OCI-M2 (cell line): ENCODE results near the gene HUS1B.
"Not testable (repeated sequence)": the region's sequence is repeated elsewhere in the genome, so short reads cannot be mapped to it uniquely, and the experiment has no call there.

Source experiments
- DNase-seq: peaks from one replicate; lab custom pipeline; 2025; ENCODE audit not compliant: unreplicated experiment; lab: John Stamatoyannopoulos, UW

The HUS1B gene

DNA sequence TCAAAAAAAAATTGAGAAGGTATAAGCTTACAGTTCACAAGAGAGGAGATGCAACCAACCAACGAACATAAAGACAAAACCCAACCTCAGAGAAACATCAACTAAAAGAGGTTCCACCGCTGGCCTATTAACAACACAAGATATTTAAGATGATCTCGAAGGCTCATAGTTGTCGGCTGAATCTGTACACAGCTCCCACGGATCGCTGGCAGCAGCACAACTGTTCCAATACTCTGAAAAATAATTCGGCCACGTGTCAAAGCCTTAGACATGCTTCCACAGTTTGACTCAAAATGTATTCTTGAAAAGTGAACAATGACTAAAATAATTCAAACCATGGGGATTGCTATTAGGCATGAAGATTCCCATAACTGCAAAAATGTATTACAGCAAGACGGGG is 22.4 kb upstream of the HUS1B start:
- no peak for DNase-seq

DNA sequence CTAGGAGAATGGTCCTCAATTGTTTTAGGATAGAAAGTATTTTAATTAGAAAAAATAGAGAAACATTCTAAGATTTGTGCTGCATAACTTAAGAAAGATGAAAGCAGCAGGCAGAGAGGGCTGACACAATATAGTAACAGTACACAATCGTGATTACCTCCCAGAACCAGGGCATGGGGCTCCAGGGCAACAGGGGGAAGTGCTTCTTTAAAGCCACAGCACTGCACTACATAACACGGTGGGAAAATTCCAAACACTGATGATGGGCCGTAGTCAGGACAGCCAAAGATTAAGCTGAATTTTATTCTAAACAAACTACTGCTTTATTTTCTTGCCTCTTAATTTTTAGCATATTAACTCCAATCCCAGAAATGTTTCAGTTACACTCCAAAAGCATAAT is 21.6 kb upstream of the HUS1B start:
- DNase-seq, result no peak

DNA sequence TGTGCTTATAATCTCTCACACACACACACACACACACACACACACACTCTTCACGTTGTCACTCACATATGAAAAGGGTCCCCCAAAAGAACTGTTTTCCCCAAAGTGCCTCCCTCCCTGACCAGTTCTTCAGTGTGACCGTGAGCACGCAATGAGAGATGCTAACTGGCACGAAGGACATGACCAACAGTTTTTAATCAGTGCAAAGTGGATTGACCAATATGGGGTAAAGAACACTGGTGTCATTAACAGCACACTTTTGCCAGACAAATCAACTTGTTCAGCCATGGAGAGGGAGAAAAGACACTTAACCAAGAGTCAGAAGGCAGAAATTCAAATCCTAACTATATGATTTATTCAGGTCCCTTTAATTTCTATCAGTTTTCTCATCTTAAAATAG is 21.0 kb upstream of the HUS1B start:
- DNase-seq, result no peak

DNA sequence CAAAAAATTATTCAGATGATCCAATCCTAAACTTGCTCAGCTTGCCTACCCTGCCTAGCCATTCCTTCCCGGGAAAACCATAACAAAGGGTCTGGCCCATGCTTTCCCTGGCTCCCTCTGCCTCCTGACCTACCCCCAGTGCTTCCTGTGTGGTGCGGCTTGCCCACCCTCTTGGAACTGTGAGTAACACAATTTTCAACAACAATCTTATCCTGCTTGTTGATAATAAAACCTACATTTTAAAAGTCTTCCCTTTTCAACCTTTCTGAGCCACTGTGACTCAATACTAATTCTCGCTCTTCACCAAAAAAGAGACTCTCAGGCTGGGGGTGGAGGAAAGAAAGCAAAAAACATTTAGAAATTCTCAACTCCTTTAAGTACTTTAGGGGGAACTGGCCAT is 18.1 kb upstream of the HUS1B start:
- no peak for DNase-seq

DNA sequence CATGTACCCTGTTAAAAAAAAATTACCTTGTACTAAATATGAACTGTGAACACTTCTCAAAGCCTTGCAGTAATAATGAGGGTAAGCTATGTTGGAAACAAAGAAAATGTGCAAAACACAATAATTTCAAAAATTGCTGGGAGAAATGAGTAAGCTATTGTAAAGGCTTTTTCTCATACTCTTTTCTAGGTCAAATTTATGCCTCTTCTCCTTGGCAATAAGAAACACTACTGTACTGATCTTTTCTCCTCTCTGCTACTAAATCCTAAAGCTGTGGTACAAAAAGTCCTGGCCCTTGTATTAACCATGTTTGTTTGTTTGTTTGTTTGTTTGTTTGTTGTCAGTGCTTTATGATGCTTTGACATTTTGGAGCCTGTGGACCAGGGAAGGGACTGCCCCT is 17.5 kb upstream of the HUS1B start:
- DNase-seq, result no peak

DNA sequence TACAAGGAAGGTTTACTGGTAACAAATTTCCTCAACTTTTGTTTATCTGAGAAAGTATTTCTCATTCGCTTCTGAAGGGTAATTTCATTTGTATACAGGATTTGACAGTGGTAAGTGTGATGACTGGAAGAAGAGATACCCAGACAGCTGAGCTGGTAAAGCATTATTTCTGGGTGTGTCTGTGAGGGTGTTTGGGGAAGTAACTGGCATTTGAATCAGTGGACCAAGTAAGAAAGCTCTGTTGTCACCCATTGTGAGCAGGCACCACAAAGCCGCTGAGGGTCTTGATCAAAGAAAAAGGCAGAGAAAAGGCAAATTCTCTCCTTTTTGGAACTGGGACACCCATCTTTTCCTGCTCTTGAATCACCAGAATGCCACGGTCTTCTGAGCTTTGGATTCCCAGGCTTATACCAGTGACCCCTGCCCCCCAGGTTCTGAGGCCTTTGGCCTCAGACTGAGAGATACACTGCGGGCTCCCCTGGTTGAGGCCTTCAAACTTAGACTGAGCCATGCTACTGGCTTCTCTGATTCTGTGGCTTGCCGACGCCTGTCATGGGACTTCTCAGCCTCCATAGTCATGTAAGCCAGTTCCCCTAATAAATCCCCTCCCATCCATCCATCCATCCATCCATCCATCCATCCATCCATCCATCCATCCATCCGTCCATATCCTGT is 10.5 kb upstream of the HUS1B start:
- no peak for DNase-seq

DNA sequence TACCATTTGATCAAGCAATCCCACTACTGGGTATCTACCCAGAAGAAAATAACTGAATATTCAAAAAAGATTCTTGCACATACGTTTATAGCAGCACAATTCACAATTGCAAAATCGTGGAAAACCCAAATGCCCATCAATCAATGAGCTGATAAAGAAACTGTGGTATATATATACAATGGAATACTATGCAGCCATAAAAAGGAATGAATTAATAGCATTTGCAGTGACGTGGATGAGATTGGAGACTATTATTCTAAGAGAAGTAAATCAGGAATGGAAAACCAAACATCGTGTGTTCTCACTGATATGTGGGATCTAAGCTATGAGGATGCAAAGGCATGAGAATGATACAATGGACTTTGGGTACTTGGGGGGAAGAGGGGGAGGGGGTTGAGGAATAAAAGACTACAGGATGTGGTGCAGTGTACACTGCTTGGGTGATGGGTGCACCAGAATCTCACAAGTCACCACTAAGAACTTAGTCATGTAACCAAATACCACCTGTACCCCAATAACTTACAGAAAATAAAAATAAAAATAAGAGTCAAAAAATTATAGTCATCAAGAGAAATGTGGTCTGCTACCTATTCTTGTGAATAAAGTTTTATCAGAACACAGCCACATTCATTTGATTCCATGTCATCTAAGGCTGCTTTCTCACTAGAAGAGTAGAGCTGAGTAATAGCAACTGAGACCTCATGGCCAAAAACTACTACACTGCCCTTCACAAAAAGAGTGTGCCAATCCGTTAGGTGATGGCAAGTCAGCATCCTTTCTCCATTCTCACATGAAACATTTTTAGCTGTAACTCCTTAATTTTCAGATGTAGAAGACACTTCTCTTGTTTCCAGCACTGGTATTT is 8.7 kb upstream of the HUS1B start:
- no peak for DNase-seq

DNA sequence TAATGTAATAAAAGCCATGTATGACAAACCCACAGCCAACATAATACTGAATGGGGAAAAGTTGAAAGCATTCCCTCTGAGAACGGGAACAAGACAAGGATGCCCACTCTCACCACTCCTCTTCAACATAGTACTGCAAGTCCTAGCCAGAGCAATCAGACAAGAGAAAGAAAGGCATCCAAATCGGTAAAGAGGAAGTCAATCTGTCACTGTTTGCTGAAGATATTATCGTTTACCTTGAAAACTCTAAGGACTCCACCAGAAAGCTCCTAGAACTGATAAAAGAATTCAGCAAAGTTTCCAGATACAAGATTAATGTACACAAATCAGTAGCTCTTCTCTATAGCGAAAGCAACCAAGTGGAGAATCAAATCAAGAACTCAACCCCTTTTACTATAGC is 6.9 kb upstream of the HUS1B start:
- DNase-seq, result not testable (repeated sequence)

DNA sequence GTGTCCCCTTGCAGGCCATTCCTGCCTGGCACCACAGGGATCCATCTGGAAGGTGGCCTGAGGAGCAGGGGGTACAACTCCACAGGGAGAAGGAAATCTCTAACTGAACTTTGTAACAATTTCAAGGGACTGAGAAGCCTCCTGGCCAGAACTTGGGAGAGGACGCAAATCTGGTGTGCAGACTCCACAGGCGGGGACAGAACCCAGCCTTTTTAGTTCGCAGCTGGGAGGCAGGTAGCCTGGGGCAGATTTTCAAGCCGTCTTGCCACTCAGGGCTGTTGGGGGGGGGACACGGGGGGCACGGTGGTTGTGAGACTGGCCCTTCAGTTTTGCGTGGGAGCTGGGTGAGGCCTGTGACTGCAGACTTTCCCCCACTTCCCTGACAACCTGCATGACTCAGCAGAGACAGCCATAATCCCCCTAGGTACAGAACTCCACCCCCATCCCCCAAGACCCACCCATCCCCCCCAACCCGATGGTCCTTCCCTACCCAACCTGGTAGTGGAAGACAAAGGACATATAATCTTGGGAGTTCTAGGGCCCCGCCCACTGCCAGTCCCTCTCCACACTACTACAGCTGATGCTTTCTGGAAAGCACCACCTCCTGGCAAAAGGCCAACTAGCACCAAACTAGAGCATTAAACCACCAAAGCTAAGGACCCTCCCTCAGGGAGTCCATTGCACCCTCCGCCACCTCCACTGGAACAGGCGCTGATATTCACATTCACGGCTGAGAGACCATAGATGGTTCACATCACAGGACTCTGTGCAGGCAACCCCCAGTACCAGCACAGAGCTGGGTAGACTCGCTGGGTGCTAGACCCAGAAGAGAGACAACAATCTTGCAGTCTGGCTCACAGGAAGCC is 3.0 kb upstream of the HUS1B start:
- no peak for DNase-seq

DNA sequence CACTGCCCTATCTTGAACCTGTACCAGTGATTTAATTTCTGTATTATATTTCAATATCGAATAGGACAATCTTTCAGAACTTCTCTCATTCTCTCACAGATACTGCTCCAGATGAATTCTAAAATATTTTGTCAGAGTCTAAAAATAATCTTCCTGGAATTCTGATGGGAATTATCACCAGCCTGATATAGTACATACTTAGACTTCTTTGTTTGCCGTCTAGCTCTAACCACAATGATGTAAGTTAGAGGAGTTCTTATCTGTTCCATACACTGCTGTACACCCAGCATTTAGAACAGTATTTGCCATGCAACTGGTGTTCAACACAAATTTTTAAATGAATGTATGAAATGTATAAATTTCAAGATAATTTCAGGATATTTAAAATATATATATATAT is 1.3 kb upstream of the HUS1B start:
- no peak for DNase-seq

DNA sequence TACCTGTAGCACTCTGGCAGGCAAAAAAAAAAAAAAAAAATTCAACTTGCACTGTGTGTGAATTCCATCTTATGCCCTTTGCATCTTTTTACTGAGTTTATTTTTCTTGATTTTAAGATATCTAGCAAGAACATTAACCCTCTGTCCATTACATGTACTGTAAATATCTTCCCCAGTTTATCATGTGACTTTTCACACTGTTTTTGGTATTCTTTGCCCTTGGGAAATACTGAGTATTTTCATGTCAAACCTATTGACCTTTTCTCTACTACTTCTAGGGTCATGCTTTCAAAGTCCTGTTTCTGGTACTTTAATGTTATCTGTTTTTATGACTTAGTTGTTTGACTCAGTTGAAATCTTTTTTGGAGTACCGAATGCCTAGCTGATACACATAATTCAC is 843 bp upstream of the HUS1B start:
- DNase-seq, result no peak

DNA sequence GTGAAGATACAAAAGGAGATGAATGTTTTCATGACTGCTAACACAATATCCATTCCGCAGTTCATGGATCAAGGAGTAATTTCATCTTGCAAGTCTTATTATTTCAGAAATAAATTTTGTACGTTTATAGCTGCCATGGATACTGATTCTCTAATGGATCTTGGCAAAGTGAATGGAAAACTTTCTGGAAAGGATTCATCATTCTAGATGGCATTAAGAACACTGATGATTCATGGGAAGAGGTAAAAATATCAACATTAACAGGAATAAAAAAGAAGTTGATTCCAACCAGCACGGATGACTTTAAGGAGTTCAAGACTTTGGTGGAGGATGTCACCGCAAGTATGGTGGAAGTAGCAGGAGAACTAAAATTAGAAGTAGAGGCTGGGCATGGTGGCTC is 2.8 kb downstream of the HUS1B start:
- no peak for DNase-seq

DNA sequence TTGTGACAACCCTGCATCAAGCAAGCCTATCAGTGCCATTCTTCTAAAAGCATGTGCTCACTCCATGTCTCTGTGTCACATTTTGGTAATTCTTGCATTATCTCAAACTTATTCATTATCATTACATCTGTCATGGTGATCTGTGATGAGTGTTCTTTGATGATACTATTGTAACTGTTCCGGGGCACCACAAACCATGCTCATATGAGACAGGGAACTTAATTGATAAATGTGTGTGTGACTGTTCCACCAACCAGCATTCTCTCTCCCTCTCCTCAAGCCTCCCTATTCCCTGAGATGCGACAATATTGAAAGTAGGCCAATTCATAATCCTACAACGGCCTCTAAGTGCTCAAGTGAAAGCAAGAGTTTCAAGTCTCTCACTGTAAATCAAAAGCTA is 4.0 kb downstream of the HUS1B start:
- no peak for DNase-seq

DNA sequence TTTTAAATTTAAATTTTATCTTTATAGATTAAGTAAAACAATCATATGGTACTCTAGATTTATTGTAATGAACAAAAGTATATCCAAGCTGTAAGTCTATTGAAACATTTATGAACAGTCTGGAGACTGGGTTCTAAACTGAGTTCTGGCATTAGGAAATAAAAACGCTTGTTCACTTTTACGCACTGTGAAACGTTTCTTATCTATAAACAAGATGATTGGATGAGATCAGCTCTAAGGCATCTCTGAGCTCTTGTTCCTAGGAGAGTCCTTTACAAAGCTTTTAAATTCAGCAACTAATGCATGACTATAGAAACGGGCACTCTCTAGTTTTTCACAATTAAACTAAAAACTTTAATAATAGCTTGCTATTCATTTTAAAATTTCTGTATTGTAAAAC is 6.8 kb downstream of the HUS1B start:
- no peak for DNase-seq

DNA sequence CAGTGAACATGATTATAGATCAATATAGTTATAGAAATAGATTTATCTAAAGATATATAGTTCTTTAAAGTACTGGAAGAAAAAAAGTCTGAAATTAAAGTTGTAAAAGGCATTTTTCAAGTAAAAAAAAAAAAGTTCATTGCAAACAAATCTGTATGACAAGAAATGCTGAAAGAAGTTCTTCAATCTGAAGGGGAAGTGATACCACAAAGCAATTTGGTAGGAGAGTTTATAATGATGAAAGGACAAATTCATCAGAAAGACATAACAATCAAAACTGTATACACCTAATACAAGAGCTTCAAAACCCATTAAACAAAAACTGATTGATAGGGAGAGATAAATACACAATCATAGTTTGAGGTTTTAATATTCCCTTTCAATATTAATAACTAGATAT is 14.1 kb downstream of the HUS1B start:
- no peak for DNase-seq

DNA sequence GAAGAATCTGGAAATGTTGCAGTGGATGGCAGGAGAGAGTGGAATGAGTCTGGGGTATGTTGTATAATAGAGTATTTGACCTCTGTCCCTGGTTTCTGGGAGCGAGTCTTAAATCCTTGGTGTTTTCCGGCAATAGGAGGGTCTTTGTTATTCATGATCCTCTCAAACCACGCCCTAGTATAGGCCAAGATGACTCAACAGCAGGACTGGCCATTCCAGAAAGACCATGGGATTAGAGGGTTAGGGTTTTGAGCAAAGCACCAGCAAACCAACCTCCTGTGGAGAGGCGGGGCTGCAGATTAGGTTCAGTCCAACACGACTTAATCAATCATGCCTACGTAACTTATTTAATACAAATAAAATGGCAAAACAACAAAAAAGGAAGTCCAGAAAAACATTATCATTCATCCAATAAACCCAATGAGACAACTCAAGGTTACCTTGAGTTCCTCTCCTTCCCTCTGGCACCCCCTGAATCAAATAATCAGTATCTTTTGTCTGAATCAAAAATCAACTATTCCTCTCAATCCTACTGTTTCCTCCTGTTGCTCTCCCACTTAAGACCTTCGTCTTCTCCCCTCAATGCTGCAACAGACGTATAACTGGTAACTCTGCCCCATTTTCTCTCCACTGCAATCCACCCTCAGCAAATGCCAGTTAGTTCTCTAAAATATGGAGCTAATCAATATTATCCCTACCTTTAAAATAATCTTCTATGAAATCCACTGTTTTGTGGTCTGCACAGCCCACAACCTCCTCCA is 15.5 kb downstream of the HUS1B start:
- DNase-seq, result no peak

DNA sequence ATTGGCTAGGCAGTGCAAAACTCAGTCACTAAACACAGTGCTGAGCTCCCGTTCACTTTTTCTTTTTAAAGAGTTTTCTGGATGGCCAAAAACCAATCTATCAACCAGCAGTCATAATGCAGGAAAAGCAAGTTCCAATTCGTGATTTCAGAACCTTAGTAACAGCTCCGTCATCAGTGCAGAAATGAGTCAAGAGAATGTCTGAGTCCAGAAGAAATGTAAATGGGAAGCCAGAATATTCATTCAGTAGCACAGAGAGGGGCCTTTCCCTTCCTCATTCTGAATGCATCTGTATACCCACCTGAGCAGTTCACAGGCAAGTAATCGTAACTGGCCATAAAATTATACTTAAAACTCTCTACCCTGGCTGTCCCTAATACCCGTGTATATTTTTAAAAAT is 20.4 kb downstream of the HUS1B start:
- DNase-seq, result no peak

DNA sequence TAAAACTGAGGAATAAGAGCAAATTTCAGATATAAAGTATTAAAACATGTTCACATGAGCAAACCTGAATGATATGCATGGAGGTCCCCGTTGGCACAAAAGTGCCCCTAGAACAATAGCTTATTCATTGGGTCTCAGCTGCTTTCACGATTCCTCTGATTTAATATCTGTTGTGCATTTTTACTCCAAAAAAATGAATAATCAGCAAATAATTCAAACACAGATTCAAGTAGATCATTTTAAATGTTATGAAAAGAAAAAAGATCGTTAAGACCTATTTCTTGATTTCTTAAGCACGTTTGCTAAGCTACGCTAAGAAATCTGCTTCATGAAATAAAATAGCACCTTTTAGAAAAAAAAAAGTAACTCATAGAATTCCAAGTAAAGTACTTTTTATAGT is 21.7 kb downstream of the HUS1B start:
- DNase-seq, result no peak

DNA sequence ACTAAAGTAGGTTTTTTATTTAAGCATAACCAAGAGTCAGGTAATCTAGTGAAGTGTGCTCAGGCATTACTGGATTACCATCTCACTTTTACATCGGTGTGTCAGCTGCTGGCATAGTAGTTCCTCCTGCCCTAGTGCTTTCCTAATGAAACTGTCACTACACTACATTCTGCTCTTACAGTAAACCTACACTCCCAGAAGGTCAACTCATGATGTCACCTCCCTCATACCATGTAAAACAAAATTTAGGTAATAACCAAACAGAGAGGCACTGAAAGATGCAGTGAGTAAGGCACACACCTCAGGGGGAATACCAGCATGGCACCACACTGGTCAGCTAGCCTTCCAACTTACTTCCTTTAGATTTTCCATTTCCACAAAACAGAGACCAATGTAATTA is 23.3 kb downstream of the HUS1B start:
- DNase-seq, result no peak

DNA sequence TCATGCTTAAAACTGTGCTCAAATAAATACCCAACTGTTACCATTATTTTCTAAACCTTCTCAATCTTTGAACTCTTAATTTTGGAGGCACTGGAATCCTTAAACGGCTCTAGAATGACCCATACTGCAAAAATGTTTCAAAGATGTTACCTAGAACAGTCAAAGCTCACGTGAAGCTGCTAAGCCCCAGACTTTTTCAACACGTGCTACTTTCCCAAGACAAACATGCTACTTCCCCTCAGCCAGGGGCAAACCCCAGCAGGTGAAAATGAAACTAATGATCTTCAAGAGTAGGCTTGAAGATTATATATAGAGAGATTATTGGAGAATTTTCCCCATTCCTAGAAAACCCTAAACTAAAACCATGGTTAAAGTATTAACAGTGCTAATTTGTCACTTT is 28.1 kb downstream of the HUS1B start:
- DNase-seq, result no peak

DNA sequence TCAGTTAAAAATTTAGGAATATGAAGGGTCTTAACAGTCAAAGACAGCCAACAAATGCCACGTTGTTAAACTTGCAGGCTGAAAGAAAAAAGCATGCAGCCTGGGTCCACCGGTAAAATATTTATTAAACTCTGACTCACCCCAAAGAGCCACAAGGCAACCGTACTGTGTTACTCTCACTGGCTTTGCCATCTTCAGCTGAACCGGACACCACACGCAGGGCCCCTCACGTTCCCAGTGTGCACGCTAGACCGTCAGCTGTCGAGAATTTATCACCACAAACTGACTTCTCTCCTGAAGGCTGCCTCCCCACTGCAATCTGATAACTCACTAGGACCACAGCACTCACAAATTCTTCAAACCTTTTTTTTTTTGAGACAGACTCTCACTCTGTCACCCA is 30.7 kb downstream of the HUS1B start:
- no peak for DNase-seq
